NCI-H1105 treated with DMSO at 0.1 percent for 48 hours (cell line): Measurements from ENCODE around the gene GMEB2.

Source experiments
- DNase-seq: peaks from one replicate; lab custom pipeline; 2025; lab: John Stamatoyannopoulos, UW

Gene GMEB2

GRCh38 chr20:63589261-63590217 is 37.4 kb downstream of the GMEB2 start:
- peak; percentile 82 for DNase-seq

DNA sequence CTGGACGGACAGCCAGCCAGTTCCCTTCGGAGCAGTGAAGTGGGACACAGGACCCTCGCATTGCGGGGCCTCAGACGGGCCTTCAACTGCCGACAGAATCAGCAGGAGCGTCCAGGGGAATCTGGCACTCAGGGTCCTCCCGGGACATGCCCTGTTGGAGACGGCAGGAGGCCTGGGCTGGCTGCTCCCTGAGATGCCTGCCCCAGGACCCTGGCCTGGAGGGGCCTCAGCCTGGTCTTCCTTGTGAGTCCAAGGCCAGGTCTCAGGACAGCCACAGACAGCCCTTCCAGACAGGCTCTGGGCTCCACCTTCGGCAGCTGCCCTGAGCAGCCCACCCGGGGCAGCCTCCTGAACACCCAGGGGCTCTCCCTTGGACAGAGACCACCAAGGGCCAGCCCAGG is 38.3 kb downstream of the GMEB2 start:
- DNase-seq = no peak

DNA sequence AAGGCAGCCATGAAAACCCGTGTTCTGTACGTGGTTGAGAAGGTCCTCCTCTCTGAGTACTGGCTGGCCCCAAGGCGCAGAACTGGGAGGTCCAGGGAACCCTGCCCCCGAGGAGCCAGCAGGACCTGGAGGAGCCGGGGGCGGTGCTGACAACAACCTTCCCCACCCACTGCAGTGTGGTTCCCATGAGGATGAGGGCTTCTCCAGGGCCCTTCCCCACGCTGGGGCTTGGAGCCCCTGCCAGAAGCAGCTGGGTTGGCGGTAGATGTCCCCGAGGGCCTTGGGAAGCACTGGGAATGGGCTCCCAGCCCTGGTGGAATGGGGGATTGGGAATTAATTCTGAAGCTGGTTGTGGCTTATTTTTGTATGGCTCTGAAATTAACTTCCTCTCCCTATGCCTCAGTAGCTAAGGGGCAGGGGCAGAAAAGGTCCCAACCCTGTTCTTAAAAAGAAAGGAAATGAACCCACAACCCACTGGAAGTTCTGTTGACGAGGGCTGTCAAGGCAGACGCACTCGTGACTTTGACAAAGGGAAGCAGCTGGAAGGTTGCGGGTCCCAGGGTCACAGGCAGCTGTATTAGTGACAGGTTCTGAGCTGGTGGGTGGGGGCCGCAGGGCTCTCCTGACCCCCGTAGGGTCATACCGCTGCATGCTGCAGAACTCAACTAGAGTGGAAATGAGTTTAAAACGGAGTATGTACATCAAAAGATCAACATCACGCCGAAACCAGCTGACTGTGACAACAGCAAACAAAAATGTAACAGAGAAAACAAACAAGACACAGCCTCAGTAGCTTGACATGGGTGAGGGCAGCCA is 38.9 kb downstream of the GMEB2 start:
- no peak for DNase-seq

GRCh38 chr20:63587256-63587655 is 39.6 kb downstream of the GMEB2 start:
- no peak for DNase-seq

DNA sequence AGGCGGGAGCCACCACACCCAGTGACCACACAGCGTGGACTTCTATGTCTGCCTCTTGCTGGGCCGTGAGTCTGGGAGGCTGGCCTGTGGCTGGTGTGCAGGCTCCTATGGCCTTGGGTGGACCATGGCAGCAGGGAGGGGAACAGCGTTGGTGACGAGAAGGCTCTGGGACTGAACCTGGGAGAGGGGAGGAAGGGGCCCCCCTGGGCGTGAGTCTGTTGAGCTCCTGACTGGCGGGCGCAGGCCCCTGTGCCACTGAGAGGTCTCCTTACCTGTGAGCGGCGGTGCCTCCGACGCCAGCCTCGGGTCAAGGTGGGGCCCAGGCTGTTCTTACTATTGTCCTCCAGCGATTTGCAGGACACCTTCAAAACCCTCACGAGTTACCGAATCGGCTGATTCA is 40.1 kb downstream of the GMEB2 start:
- DNase-seq = no peak

- DNase-seq = no peak
These were observed 41.0 kb downstream of the GMEB2 start for GRCh38 chr20:63585616-63586565.

GRCh38 chr20:63582382-63583063 is 44.4 kb downstream of the GMEB2 start:
- DNase-seq = no peak

DNA sequence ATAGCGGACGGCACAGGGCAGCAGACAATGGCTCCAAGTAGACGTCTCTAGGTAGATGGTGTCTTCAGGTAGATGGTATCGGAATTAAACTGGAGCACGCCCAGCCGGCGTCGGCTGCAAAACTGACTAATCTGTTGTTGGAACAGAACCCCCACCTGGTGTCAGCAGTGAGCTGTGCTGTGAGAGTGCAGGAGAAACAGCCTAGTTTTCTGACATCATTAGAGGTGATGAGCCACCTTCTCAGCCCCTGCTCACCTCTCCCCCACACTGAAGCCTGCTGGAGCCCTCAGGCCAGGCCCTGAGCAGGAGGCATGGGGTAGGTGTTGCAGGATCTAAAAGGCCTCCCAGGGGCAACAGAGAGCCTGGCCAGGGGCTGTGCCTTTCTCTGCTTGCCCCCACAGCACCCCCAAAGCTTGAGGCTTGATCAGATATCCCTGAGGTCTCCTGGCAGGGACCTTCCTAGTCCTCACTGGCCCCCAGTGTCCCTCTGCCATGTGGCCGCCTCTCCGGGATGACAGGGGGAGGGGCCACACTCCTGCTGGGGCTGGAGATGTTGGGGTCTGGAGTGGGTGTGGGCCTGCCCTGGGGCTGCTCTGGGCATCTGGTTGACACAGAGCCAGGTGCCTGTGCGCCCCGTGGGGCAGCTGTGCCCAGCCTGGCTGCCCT is 46.0 kb downstream of the GMEB2 start:
- peak; percentile 2 for DNase-seq

- no peak for DNase-seq
These were observed 47.7 kb downstream of the GMEB2 start for GRCh38 chr20:63579017-63579694.

- DNase-seq = no peak
These were observed 48.5 kb downstream of the GMEB2 start for GRCh38 chr20:63578224-63579016.

- DNase-seq = peak; percentile 64
These were observed 49.5 kb downstream of the GMEB2 start for GRCh38 chr20:63577317-63577894.

DNA sequence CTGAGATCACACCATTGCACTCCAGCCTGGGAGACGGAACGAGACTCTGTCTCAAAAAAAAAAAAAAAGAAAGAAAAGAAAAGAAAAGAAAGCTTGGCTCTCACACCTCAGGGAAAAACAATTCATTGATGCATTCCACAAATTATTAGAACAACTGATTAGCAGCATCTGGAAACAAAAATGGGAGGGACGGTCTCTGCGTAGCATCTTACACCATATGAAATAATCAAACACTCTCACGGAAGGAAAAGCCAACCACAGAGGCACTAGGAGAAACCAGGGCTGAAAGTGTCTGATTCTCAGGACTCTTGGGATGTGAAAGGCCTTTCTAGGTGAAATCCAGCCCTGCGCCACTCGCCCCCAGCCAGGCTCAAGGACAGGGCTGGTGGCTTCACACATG is 50.6 kb downstream of the GMEB2 start:
- DNase-seq = no peak

DNA sequence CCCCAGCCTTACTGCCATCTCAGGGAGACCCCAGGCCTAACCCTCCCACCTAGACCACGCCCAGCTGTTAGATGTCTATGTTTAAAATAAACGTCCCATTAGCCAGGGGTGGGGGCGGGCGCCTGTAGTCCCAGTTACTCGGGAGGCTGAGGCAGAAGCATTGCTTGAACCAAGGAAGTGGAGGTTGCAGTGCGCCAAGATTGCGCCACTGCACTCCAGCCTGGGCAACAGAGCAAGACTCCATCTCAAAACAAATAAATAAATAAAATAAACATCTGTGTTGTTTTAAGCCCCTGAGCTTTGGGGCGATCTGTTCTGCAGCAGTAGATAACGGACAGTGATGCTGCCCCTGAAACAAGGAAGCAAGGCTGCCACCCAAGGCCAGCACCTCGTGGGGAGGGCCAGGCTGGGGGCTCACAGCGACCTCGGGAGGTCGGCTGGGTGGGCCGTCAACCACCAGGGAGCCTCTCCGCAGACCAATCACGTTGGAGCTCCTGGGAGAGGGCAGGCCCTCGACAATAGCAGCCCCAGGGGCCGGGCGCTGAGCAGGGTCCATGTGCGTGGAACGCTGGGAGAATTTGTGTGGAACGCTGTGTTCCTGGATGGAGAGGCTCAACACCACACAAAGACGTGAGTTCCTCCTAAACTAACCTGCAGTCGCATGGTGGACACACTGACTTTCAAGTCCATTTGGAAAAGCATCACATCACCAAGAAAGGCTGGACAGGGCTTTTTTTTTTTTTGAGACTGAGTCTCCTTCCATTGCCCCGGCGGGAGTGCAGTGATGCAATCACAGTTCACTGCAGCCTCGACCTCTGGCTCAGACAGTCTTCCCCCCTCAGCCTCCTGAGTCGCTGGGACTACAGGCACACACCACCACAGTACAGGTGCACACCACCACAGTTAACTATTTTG is 51.8 kb downstream of the GMEB2 start:
- no peak for DNase-seq

GRCh38 chr20:63574156-63574828 is 52.6 kb downstream of the GMEB2 start, which contains the start of gene HELZ2:
TSS of gene HELZ2 (minus strand) at chr20:63574239. CDS start at chr20:63572385, 1,854 bp downstream.
- peak; percentile 48 for DNase-seq

DNA sequence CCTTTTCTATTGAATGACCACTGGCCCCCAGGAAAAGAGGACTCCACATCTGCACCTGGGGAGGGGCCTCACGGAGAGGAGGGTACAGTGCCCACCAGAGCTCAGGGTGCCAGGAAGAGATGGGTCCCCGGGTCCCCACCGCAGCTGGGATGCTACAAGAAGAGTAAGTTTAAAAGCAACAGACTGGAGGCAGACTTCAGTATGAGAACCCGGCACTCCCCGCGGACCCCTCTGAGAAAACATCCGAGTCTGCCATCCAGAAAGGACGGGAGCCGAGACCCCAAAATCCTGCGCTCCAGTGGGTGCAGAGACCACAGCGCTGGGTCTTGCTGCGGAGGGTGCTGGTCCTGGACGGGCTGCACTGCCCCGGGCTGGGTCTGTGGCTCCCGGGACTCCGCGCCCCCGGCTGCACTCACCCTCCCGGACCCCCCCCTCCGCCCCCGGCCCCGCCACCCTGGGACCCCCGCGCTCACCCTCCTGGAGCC is 53.2 kb downstream of the GMEB2 start:
- DNase-seq = no peak

DNA sequence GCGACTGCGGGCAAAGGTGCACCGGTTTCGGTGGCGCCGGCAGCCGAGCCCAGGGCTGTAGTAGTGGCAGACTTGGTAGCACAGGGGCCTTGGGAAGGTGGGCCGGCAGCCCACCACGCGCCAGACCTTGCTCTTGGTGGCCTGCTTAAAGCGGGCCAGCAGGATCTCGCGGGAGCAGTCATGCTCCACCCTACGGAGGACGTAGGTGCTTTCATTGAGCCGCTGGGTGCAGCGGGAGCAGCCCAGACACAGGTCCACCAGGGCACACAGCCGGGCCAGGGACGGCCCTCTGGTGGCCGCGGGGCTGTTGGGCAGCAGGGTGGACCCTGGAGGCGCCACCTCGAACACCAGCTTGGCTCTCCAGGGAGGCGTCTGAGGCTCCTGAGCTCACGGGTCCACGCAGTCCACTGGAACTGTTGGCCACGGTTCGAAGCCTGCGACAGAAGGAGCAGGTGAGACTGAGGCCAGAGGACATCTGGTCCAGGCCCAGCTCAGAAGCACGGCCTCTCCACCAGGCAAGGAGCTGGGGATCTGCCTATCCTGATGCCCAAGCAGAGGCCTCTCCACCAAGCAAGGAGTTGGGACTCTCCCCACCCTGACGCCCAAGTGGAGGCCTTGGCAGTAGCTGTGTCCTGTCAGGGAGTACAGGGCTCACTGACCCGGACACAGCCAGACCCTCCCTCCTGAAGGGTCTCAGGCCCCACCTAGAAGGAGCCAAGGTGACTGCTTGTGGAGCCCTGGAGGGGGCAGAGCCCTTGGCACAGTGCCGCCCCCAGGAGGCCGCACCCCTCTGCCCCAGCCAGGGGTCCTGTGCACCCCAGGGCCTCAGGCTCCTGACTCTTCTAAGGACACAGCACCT is 53.9 kb downstream of the GMEB2 start:
- no peak for DNase-seq
